Hepatocyte (in vitro differentiated cells): Measurements from ENCODE around the gene IQGAP2. TPM values are rescaled to one million over a fixed set of nuclear protein-coding genes. Genes with fewer than 3 reads are reported as not detected.

Experiments used
- DNase-seq: peaks from one replicate; pipeline ENCODE4 v3.0.0-alpha.2; 2016; ENCODE audit warnings: low spot score
- H2AFZ ChIP-seq: fragments of 200-600 bp; sonication (generic); 2 replicates; pipeline ENCODE4 v1.6.0; 2016; ENCODE audit warnings: antibody characterized with exemption, mild to moderate bottlenecking
- H3K27ac ChIP-seq: fragments of 200-600 bp; sonication (generic); 2 replicates; pipeline ENCODE4 v1.5.1; 2016; ENCODE audit warnings: mild to moderate bottlenecking
- H3K27me3 ChIP-seq: fragments of 200-600 bp; sonication (generic); 2 replicates; pipeline ENCODE4 v1.6.1; 2016
- H3K36me3 ChIP-seq: fragments of 200-600 bp; sonication (generic); replicated peaks from 2 replicates; pipeline ENCODE4 v1.5.1; 2016; ENCODE audit warnings: low read depth; ENCODE audit not compliant: insufficient read depth
- H3K4me1 ChIP-seq: fragments of 200-600 bp; sonication (generic); 2 replicates; pipeline ENCODE4 v1.5.1; 2016; ENCODE audit warnings: mild to moderate bottlenecking, moderate library complexity; ENCODE audit not compliant: insufficient read depth
- H3K4me2 ChIP-seq: fragments of 200-600 bp; sonication (generic); 2 replicates; pipeline ENCODE4 v1.6.0; 2016
- H3K4me3 ChIP-seq: fragments of 200-600 bp; sonication (generic); 2 replicates; pipeline ENCODE4 v1.5.1; 2016; ENCODE audit warnings: mild to moderate bottlenecking
- H3K79me2 ChIP-seq: fragments of 200-600 bp; sonication (generic); 2 replicates; pipeline ENCODE4 v1.6.0; 2017; ENCODE audit warnings: mild to moderate bottlenecking
- H3K9me2 ChIP-seq: fragments of 200-600 bp; sonication (generic); replicated peaks from 2 replicates; pipeline ENCODE4 v1.6.0; 2017; ENCODE audit warnings: mild to moderate bottlenecking; ENCODE audit not compliant: insufficient read depth
- H3K9me3 ChIP-seq: fragments of 200-600 bp; sonication (generic); 2 replicates; pipeline ENCODE4 v1.5.1; 2016; ENCODE audit warnings: low read depth, mild to moderate bottlenecking
- H4K20me1 ChIP-seq: fragments of 200-600 bp; sonication (generic); 2 replicates; pipeline ENCODE4 v1.6.0; 2016; ENCODE audit warnings: mild to moderate bottlenecking; ENCODE audit not compliant: insufficient read depth, poor library complexity, severe bottlenecking
- CTCF ChIP-seq: fragments of 200-600 bp; sonication (generic); IDR thresholded peaks from 2 replicates; pipeline ENCODE4 v1.5.1; 2016; ENCODE audit warnings: antibody characterized with exemption, mild to moderate bottlenecking; ENCODE audit not compliant: poor library complexity
- EZH2 ChIP-seq: fragments of 200-600 bp; sonication (generic); IDR thresholded peaks from 2 replicates; pipeline ENCODE4 v1.6.1; 2016; ENCODE audit warnings: antibody characterized with exemption, mild to moderate bottlenecking, borderline replicate concordance
- EZH2phosphoT487 ChIP-seq: fragments of 200-600 bp; sonication (generic); IDR thresholded peaks from one replicate; pipeline ENCODE4 v1.6.1; 2018; ENCODE audit warnings: antibody characterized with exemption, mild to moderate bottlenecking, low read depth, moderate library complexity; ENCODE audit not compliant: unreplicated experiment, severe bottlenecking
- WGBS: methylation state at CpG from one replicate; pipeline ENCODE4 v1.1.6; 2016; ENCODE audit warnings: low lambda C conversion rate; ENCODE audit errors: missing lambda C conversion rate; 5-methylcytosine and 5-hydroxymethylcytosine counted together
- polyA plus RNA-seq: library from polyadenylated mRNA; unstranded; fragments of >200 nt; fragmentation: Nextera tagmentation; extraction: Ambion mirVana; gene quantifications from 2 replicates; pipeline ENCODE4 v1.2.1, GENCODE V29; 2016
- total RNA-seq: library from RNA; depleted of rRNA; stranded (reverse); fragments of >200 nt; gene quantifications from 2 replicates; pipeline ENCODE4 v1.2.3, GENCODE V29; 2014

The IQGAP2 gene
- total and polyA plus RNA-seq, 2 experiments from 2014 or later, result 37.2 to 78.9 TPM

GRCh38 chr5:76450054-76450453 lies 47.0 kb downstream of the IQGAP2 start:
- Histone ChIP-seq H3K36me3 (no peaks in the 10 kb centered on the region), H3K27me3 (no peaks in the 10 kb centered on the region), H3K4me3 (no peak overlapping the region), H3K27ac (peak overlapping the region; percentile 54), H2AFZ (no peak overlapping the region), H3K79me2 (peaks cover 13% of the 10 kb centered on the region), H3K9me3 (no peaks in the 10 kb centered on the region), H3K4me2 (peak overlapping the region; percentile 0), H3K9me2 (no peaks in the 10 kb centered on the region), H3K4me1 (peaks cover 24% of the 10 kb centered on the region), H4K20me1 (no peaks in the 10 kb centered on the region)
- TF ChIP-seq EZH2phosphoT487 (no peak), EZH2 (no peak), CTCF (no peak)
- DNase-seq, result no peak
- 38% methylated on average over 3 of the region's 3 CpGs for WGBS

GRCh38 chr5:76451031-76451701 lies 48.1 kb downstream of the IQGAP2 start:
- Histone ChIP-seq H3K9me2 (no peaks in the 10 kb centered on the region), H3K27ac (peak overlapping the region; percentile 54), H3K36me3 (no peaks in the 10 kb centered on the region), H3K9me3 (no peaks in the 10 kb centered on the region), H3K4me3 (no peak overlapping the region), H2AFZ (no peak overlapping the region), H3K79me2 (peaks cover 14% of the 10 kb centered on the region), H3K4me1 (peaks cover 24% of the 10 kb centered on the region), H3K27me3 (no peaks in the 10 kb centered on the region), H3K4me2 (no peak overlapping the region), H4K20me1 (no peaks in the 10 kb centered on the region)
- TF ChIP-seq EZH2, result no peak
- TF ChIP-seq CTCF, result no peak
- TF ChIP-seq EZH2phosphoT487, result no peak
- WGBS, result 87% methylated on average over 6 of the region's 6 CpGs
- no peak for DNase-seq

- 79% methylated on average over 4 of the region's 4 CpGs for WGBS
- peak overlapping the region; percentile 45 for H3K27ac ChIP-seq
These were observed 52.5 kb downstream of the IQGAP2 start for GRCh38 chr5:76455531-76456133.

More at GRCh38 chr5:76455531-76456133, 52.5 kb downstream of the IQGAP2 start:
- Histone ChIP-seq H3K4me3 (no peak overlapping the region), H3K36me3 (no peaks in the 10 kb centered on the region), H2AFZ (no peak overlapping the region), H4K20me1 (no peaks in the 10 kb centered on the region), H3K9me2 (no peaks in the 10 kb centered on the region), H3K27me3 (no peaks in the 10 kb centered on the region), H3K4me2 (no peak overlapping the region), H3K4me1 (peaks cover 25% of the 10 kb centered on the region), H3K9me3 (no peaks in the 10 kb centered on the region), H3K79me2 (peaks cover 23% of the 10 kb centered on the region)
- TF ChIP-seq CTCF (no peak), EZH2 (no peak), EZH2phosphoT487 (no peak)
- DNase-seq, result no peak
